HG02885 (cell line): ENCODE measurements around the gene ARHGEF12.

Experiments used
- ATAC-seq: cut with Tn5 transposase; IDR thresholded peaks from one replicate; pipeline ENCODE4 v1.9.1; 2021; ENCODE audit warnings: mild to moderate bottlenecking; ENCODE audit not compliant: unreplicated experiment, poor library complexity

The ARHGEF12 gene

DNA sequence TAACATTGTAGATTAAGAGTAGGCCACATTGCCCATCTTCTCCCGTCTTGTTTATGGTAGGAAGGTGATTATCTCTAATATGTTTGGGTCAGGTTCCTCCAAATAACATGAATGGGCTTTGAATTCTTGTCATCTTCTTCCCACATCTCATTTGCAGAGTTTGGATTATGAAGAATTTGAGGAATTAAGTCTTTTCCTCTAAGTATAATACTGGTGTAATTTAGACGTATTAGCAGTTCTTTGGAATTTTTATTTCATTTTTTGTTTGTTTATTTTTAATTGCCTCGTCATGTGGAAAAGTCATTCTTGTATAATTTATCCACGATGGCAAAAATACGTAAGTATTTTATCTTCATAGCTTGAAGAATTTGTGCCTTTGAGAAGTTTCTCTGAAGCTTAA is 73.4 kb downstream of the ARHGEF12 start:
- ATAC-seq: no peak

DNA sequence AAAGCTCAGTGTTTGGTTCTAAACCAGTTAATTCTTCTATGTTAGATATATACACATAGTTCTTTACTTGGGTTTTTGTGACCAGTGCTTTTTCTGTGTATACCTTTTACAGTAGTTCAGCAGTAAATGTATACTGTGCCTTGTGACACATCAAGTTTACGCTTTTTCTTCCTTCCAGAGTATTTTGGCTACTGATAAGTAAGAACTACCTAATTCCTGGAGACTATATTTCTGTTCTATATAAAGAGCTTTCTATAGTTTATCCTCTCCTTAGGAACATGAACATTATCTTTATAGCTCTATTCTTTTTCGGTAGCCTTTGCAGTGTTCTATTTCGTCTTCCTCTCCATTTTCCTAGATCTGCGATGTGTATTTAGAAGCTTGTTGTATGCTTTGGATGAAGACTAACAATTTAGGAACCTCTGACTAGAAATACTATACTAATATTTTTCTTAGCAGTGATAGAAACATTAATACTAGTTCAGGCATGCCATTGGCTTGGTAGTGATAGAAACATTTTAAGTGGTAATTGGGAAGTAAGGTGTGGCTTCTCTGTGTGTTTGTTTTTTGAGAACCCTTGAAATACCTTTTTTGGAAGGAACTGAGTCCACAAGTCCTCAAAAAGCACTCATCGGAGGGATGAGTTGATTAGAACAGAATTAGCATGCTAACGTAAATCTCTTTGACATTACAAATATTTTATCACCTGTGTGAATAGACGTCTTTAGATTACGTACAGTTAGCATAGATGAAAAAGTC is 74.6 kb downstream of the ARHGEF12 start:
- ATAC-seq: no peak

DNA sequence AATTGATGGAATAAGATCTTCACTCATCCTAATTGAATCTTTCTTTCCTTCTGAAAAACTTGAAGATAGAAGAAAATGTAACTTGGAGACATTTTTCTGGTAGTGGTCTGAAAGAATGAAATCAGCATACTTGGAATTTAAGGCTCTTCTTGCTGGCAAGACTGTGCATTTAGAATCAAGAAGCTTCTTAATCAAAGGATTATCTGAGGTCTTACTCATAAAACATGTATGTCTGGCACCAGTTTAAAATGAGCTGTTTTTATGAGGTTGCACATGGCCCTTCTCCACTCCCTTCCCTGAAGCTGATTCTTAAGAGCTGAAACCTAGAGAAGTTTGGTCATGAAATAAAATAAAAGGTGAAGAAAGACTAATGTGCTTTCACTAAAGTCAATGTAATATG is 77.3 kb downstream of the ARHGEF12 start:
- ATAC-seq: no peak

DNA sequence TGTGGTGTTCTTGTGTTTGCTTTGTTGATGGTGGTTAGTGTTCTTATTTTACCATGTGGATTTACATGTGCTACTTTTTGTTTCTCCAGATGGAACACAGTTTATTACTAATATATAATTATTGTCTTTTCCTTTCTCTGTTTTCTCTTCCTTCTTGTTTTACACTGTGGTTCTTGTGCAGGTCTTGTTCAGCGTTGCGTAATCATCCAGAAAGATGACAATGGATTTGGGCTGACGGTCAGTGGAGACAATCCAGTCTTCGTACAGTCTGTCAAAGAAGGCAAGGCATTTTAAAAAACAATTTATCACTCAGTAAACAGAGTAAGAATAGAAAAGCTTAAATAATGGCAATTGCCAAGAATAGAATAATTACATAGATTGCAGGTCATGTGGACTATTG is 84.4 kb downstream of the ARHGEF12 start:
- ATAC-seq: no peak

DNA sequence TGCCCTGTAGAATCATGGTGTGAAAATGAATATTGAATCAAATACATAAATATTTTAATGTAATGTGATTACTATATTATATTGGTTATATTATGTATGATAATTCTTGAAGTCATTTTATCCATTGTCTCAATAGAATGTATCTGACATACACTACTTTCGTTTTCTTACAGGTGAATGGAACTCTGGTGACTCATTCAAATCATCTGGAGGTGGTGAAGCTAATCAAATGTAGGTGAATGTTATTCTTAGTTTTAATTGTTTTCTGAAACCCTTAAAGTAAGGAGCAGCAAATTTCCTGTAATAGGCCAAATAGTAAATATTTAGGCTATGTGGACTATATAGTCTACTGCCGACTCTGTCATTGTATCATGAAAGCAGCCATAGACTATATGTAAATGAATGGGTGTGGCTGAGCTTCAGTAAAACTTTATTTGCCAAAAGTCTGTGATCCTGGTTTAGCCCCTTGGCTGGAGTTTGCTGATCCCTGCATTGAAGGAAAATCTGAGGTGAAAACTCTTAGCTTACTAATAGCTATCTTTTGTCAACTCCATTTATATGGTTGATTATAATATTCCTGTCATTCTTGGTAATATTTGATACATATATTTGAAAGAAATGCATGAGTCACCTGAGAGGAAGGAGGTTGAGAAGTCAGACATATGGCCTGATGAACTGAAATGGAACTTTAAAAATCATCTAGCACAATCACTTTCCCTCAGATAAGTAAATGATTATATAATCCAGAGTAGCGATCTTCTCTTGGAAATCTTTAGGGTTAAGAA is 88.2 kb downstream of the ARHGEF12 start:
- no peak for ATAC-seq

DNA sequence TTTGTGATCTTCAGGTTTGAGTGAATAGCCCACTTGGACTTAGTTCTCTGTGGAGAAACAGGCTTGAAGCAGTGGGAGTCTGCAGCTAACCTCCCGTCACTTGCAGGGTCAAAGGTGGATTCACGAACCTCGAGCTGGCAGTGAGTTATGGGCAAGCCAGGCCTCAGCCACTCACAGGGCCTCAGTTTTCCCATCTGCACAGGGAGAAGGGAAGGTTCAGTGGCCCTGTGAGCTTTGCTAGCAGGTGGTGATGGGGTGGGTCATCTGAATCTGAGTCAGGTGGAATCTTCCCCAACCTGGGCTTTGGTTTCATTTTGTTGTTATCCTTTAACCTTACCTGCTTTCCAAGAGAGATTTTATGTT is 88.7 kb downstream of the ARHGEF12 start:
- ATAC-seq: no peak

DNA sequence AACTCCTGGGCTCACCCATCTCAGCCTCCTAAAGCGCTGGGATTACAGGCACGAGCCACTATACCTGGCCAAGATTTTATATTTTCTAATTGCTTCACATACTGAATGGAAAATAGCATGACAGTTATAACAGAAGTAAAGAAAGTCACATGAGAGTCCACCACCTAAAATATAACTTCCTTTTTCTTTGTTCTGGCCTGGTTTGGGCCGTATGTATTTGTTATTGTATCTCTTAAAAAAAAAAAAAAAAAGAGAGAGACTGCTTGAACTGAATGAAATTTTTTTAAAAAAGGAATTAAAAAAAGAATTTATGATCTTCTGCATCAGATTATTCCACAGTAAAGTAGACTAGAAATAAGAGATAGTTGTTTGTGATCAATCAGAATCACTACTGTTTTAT is 89.3 kb downstream of the ARHGEF12 start:
- ATAC-seq: no peak

DNA sequence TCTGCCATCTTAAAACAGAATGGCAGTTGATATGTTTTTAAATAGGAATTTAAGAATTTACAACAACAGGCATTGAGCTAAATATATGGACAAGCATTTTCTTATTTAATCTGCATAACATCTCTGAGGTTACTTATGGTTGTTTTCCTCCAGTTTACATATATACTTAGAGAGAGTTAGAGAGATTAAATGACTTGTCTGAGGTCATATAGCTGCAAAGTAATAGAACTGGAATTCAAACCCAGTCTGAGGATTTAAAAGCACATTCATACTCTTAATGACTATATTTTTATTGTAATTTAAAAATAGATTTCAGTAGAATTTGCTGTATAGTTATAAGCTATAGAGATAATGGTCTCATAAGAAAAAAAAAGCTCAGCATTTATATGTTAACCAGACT is 93.9 kb downstream of the ARHGEF12 start:
- ATAC-seq: no peak

DNA sequence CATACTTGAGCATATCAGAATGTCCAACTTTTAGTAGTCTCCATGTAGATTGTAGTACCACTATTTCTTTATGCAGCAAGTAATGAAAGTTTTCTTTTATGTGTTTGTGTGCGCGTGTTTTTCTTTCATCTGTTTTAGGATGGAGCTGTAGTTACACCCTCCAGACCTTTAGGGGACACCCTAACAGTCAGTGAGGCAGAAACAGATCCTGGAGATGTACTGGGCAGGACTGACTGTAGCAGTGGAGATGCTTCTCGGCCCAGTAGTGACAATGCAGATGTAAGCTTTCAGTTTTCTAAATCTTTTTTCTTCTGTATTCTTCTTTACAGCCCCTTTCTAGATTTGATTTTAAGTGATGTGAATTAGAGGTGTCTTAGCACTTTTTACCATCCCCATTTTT is 95.4 kb downstream of the ARHGEF12 start:
- ATAC-seq: no peak

DNA sequence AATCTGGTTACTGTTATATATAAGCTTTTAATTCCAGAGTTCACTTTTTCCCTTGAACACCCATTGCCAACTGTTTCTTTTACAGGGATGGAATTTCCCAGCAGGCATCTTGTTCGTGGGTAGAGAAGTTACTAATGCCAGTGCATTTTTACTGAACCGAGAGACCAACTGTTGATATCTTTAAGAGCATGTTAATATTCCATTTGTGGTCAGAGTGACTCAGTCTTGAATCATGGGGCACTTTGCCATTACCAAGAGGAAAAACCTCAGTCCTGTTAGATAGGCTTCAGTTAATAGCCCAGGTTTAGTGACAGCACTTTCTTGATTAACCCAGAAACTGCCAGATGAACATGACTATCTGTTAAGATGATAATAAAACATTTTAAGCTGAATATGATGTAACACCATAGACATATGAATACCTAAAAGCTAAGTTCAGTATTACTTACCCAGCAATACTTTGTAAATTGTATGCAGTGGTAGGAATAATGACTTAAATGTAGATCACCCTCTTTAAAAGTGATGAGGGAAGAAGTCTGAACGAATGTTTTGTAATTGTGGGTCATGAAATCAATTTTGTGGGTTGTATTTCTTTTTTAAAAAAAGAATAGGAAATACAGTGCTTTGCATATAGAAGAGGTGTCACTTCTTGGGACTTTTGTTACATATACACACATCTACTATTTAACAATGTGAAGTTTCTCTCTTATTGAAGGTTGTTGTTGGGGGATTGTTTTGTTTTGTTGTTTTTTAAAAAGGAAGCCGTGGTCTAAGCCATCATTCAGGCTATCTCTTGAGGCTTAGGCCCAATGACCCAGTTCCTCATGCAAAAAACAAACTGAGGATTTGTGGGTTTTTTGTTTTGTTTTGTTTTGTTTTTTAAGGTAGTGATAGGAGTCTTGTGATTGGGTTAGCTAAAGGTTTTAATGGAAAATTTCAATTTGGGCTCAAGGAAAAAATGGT is 96.1 kb downstream of the ARHGEF12 start:
- ATAC-seq: no peak

DNA sequence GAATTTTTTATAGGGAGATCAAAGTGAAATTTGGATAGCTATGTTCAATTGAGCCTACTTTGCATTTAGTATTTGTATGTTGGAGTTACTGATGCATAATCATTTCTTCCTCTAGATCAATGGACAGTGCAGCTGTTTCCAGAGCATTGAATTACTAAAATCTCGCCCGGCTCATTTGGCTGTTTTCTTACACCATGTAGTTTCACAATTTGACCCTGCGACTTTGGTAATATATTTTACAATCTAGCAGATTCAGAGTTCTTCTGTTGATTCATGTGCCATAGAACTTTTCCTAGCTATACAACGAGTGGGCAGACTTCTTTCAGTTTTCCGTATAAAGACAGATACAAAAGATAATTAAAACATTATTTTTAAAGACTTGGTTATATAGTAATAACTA is 105.4 kb downstream of the ARHGEF12 start:
- no peak for ATAC-seq

DNA sequence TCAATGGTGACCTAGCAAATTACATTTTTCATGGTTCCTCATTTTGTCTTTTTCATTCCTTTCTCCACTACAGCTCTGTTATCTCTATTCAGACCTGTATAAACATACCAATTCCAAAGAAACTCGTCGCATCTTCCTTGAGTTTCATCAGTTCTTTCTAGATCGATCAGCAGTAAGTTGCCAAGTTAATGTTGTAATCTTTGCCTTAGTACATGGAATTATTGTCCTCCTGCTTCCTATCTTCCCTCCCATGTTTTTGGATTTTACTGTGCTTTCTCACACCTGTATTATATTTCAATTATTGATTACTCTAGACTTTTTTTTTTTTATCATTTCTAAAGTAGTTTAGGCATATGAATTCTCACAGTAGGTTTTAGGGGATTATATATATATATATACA is 105.8 kb downstream of the ARHGEF12 start:
- no peak for ATAC-seq

DNA sequence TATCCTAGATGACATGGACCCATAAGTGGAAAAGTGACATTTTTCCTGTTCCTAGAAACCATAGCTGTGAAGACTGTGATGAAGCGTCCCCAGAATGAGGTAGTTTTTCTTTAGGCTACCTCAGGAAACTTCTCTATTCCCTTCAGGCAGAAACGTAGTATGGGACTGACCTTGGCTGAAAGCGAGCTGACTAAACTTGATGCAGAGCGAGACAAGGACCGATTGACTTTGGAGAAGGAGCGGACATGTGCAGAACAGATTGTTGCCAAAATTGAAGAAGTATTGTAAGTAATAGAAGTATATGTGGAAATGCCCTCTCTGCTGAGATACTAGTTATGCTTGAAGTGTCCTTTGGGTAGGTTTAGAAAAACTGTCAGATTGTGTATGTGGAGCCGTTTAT is 110.6 kb downstream of the ARHGEF12 start:
- ATAC-seq: no peak

DNA sequence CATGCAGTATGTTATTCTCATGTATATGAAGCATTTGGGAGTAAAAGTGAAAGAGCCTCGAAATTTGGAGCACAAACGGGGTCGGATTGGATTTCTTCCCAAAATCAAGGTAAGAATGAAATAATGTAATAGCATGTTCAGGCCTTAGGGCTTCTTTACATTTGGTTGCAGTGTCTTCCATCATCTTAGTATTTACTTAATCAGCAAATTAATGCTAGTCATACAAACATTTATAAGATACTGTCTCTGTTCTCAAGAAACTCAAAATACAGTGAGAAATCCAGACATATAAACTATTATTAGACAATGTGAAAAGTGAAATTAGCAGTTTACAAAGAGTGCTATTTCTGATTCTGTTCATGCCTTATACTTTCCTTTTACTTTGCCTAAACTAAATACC is 112.0 kb downstream of the ARHGEF12 start:
- ATAC-seq: no peak

DNA sequence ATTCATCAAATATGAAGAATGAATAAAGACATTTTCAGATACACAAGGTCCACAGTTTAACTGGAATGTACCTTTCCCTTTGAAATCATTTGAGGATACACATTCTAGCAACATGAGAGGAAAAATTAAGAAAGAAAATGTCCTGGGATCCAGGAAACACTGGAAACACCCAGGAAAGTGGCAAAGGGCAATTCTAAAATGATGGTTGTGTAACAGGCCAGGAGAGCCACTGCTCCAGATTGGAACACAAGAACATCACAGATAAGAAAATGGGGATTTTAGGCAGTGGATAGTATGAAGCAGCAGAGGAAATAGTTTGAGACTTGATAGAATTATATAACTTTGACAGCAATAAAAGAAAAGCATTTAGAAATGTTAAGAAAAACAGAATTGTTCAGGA is 119.3 kb downstream of the ARHGEF12 start:
- ATAC-seq: no peak

DNA sequence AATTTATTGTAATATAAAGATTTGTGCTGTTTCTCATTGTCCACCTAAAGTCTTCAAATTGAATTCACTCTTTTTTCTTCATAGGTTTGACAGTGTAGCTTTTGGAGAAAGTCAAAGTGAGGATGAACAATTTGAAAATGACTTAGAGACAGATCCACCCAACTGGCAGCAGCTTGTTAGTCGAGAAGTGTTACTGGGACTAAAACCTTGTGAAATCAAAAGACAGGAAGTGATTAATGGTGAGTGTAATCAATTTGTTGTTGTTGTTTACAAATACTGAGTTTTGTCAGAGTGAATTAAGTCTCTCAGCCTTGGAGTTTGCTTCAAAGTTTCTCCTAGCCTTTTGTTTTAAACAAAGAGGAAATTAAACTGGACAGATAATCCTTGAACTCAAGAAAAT is 121.8 kb downstream of the ARHGEF12 start:
- ATAC-seq: no peak

DNA sequence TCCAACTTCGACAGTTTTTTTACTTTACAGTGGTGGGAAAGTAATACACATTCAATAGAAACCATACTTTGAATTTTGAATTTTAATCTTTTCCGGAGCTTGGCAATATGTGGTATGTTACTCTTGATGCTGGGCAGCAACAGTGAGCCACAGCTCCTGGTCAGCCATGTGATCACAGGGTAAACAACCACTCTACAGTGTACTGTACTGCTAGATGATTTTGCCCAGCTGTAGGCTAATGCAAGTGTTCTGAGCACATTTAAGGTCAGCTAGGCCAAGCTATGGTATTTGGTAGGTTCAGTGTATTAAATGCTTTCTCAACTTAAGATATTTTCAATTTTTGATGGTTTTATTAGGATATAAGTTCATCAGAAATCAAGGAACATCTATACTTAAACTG is 126.6 kb downstream of the ARHGEF12 start:
- no peak for ATAC-seq

DNA sequence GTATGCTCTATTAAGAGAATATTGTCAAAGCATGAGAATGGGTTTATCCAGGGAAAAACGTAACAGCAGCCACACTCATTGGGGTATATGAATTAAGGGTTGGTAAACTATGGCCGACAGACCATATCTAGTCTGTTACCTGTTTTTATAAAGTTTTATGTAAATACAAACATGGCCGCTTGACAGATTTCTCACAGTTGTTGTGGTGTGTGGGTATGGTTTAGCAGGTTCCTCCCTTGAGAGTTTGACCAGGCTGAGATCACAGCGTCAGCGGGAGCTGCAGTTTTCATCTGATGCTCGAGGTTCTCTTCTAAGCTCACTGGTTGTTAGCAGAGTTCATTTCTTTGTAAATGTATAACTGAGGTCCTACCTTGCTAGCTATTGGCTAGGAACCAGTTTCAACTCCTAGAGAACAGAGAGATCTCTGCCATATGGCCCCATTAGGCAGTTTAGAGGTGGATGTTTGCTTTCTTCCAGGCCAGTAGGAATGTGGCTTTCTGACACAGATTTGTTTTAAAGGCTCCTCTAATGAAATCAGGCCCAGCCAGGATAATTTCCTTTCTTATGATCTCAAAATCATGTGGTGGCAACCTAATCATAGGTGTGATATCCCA is 129.8 kb downstream of the ARHGEF12 start:
- ATAC-seq: no peak

DNA sequence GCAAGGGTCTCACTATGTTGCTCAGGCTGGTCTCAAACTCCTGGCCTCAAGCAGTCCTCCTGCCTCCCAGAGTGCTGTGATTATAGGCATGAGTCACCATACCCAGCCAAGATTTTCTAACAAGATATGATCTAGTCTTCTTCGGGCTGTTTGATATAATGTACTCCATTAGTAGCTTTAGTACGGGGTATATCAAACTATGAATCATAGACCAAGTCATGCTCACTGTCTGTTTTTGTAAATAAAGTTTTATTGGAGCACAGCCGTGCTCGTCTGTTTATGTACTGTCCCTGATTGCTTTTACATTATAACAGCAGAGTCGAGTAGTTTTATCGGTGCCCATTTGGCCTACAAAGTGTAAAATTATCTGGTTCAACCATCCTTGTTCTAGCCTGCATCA is 131.4 kb downstream of the ARHGEF12 start:
- ATAC-seq: no peak

DNA sequence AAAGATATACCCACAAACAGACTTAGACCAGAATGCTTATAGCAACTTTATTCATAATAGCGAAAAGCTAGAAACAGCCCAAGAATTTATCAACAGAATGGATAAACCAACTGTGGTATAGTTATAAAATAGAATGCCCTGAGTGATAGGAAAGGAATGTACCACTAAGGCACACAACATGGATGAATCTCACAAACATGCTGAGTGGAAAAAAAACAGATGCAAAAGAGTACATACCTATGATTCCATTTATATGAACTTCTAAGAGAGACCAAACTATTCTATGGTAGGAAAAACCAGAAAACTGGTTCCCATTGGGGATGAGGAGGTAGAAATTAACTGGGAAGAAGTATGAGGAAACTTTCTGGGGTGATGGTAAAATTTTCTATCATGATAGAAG is 134.9 kb downstream of the ARHGEF12 start:
- no peak for ATAC-seq
